Thyroid gland (tissue), 4 donors: ENCODE measurements around the gene TOM1. TPM values are rescaled to one million over a fixed set of nuclear protein-coding genes. Genes with fewer than 3 reads are reported as not detected.

Experiments used
- DNase-seq, 2 donors: peaks; one replicate each; pipeline ENCODE4 v3.0.0-alpha.2; 2019
- H3K27ac ChIP-seq, 3 donors: fragments of 200-600 bp; sonication (generic); 1 replicate in 2 of 3; 2 replicates in 1 of 3; pipeline ENCODE4 v1.5.1; 2016 to 2019; ENCODE audit warnings: mild to moderate bottlenecking in 1 of 3, moderate library complexity in 1 of 3
- H3K27me3 ChIP-seq: fragments of 200-600 bp; sonication (generic); one replicate; pipeline ENCODE4 v1.5.1; 2019
- H3K36me3 ChIP-seq, 2 donors: fragments of 200-600 bp; sonication (generic); one replicate each; pipeline ENCODE4 v1.5.1; 2016 to 2019
- H3K4me1 ChIP-seq, 2 donors: fragments of 200-600 bp; sonication (generic); one replicate each; pipeline ENCODE4 v1.5.1; 2017 to 2019
- H3K4me3 ChIP-seq, 3 donors: fragments of 200-600 bp; sonication (generic); replicated peaks in 1 of 3; 1 replicate in 2 of 3; 2 replicates in 1 of 3; pipeline ENCODE4 v1.5.1; 2016; ENCODE audit warnings: mild to moderate bottlenecking in 1 of 3
- H3K9me3 ChIP-seq: fragments of 200-600 bp; sonication (generic); one replicate; pipeline ENCODE4 v1.5.1; 2017
- POLR2A ChIP-seq, 2 donors: fragments of 450-650 bp; IDR thresholded peaks; one replicate each; pipeline ENCODE4 v1.6.1; 2017; ENCODE audit warnings: antibody characterized with exemption in 2 of 2, mild to moderate bottlenecking in 2 of 2, moderate library complexity in 1 of 2
- WGBS, 2 donors: methylation state at CpG; one replicate each; pipeline ENCODE4 v1.1.5; 2017; 5-methylcytosine and 5-hydroxymethylcytosine counted together
- intact Hi-C: fragments of 100-400 bp; cut with DNase I; formaldehyde crosslinking; loops from one replicate; pipeline ENCODE4 v1.15.1; 2023
- total RNA-seq, 4 donors: library from RNA; depleted of rRNA; stranded (reverse); fragments of >200 nt; gene quantifications; one replicate each; pipeline ENCODE4 v1.2.3, GENCODE V29; 2016
- TF ChIP-seq, protein P1 (sequence below), 6 experiments: fragments of 200-600 bp in 3 of 6; fragments of 450-650 bp in 3 of 6; sonication (generic) in 3 of 6; IDR thresholded peaks; one replicate each; pipeline ENCODE4 v1.5.1; 2016 to 2019; ENCODE audit warnings: antibody characterized with exemption in 6 of 6, mild to moderate bottlenecking in 2 of 6, inconsistent platforms in 1 of 6, moderate library complexity in 1 of 6

TOM1 gene
- total RNA-seq, 4 donors from 2014 or later: 60.5 to 87.1 (median 79.9) TPM

DNA sequence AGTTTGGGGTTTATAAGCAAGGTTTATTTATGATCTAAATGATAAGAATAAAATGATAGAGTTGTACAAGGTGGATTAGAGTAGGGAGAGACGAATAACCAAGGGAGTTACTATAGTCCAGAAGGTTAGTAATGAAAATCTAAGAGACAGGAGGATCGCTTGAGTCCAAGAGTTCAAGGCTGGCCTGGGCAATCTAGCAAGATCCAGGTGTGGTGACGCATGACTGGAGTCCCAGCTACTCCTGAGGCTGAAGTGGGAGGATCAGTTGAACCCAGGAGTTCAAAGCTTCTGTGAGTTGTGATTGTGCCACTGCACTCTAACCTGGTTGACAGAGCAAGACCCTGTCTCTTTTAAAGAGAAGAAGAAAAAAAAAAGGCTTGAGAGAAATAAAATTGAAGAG, 30.1 kb upstream of the TOM1 start:
- H3K27ac ChIP-seq: no peak overlapping the region
- TF ChIP-seq POLR2A (IDR thresholded peaks at IDR 0.05): no peak
- TF ChIP-seq, protein P1, sequence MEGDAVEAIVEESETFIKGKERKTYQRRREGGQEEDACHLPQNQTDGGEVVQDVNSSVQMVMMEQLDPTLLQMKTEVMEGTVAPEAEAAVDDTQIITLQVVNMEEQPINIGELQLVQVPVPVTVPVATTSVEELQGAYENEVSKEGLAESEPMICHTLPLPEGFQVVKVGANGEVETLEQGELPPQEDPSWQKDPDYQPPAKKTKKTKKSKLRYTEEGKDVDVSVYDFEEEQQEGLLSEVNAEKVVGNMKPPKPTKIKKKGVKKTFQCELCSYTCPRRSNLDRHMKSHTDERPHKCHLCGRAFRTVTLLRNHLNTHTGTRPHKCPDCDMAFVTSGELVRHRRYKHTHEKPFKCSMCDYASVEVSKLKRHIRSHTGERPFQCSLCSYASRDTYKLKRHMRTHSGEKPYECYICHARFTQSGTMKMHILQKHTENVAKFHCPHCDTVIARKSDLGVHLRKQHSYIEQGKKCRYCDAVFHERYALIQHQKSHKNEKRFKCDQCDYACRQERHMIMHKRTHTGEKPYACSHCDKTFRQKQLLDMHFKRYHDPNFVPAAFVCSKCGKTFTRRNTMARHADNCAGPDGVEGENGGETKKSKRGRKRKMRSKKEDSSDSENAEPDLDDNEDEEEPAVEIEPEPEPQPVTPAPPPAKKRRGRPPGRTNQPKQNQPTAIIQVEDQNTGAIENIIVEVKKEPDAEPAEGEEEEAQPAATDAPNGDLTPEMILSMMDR (IDR thresholded peaks at IDR 0.05): no peak
- H3K4me3 ChIP-seq: no peak overlapping the region
- H3K9me3 ChIP-seq: no peaks in the 10 kb centered on the region
- WGBS, 2 donors: 95 to 97% methylated on average over 3 of the region's 3 CpGs
- no peaks in the 10 kb centered on the region for H3K4me1 ChIP-seq
- H3K27me3 ChIP-seq: no peaks in the 10 kb centered on the region
- H3K36me3 ChIP-seq: peaks cover 14 to 37% of the 10 kb centered on the region in 2 donors
- no peak for DNase-seq
- intact Hi-C loops: no loop called here

DNA sequence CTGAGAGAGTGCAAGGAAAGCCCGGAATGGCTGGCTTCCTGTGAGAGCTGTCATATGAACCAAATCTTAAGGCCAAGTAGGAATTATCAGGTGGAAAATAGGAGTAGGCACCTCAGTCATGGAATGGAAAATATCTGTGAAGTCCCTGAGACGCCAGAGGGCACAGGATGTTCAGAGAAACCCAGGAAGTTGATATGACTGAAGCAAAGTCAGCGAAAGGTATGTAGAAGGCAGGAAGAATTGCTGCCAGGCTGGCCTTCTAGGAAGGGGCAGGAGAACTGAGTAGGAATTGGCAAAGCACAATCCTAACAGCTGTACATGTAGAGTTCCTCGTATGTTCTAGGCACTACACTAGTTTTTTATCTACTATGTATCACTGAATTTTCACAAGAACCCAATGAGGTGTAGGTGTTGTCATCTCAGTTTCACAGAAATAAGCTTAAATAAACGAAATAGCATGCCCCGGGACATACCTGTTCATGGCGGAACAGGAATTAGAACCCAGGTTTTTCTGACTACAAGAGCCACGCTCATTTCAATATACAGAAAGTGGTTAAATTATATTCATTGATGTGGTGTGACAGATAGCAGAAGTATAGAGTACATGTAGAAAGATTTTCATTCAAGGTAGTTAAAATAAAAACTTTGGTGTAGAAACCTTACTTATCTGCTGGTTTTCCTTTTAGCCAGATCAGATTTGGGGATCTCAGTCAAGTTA, 25.4 kb upstream of the TOM1 start:
- Histone ChIP-seq H3K9me3 (no peaks in the 10 kb centered on the region), H3K4me3 (no peak overlapping the region), H3K36me3 (peaks cover 0 to 4% of the 10 kb centered on the region in 2 donors), H3K4me1 (no peaks in the 10 kb centered on the region), H3K27ac (no peak overlapping the region), H3K27me3 (no peaks in the 10 kb centered on the region)
- WGBS, 2 donors: 92 to 95% methylated on average over 8 of the region's 8 CpGs
- TF ChIP-seq, protein P1 (IDR thresholded peaks at IDR 0.05): no peak
- TF ChIP-seq POLR2A (IDR thresholded peaks at IDR 0.05): no peak
- DNase-seq: no peak
- intact Hi-C loops: no loop called here

DNA sequence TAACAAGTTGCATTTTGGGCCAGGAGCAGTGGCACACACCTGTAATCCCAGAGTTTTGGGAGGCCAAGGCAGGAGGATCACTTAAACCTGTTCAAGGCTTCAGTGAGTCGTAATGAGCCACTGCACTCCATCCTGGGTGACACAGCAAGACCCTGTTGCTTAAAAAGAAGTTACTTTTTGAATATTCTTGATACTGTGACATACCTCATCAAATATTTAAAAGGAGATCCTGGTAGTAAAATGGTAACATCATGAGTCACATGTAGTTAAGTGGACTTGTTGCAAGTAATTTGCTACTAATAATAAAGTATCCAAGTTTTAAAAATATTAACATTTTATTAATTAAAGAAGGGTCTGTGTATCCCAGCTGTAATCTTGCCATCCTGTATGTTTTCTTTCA, 24.1 kb upstream of the TOM1 start:
- Histone ChIP-seq H3K4me1 (no peaks in the 10 kb centered on the region), H3K36me3 (peaks cover 0 to 4% of the 10 kb centered on the region in 2 donors), H3K9me3 (no peaks in the 10 kb centered on the region), H3K27ac (no peak overlapping the region), H3K4me3 (no peak overlapping the region), H3K27me3 (no peaks in the 10 kb centered on the region)
- no peak for TF ChIP-seq POLR2A (IDR thresholded peaks at IDR 0.05)
- TF ChIP-seq, protein P1 (IDR thresholded peaks at IDR 0.05): no peak
- DNase-seq: no peak
- intact Hi-C loops: no loop called here
- 86 to 100% methylated on average over 1 of the region's 1 CpG for WGBS, 2 donors

DNA sequence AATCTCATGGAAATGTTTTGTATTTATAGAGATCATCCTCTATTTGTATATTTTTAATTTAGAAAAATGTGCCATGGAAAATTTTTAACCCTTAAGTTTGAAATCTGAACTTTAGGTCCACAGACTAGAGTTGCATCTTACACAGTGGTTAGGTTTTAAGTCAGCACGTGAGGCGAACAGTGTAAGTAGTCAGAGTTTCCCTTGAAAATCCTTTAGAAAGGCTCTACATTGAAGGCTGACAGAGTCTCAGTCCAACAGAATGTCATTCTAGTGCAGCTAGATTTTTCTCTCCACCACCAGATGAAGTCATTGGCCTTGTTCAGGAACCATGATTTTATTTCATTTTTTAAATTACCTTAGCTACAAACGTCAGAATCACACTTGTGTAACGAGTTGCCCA, 23.7 kb upstream of the TOM1 start:
- intact Hi-C loops: no loop called here
- peaks cover 0 to 4% of the 10 kb centered on the region in 2 donors for H3K36me3 ChIP-seq
- H3K9me3 ChIP-seq: no peaks in the 10 kb centered on the region
- H3K27me3 ChIP-seq: no peaks in the 10 kb centered on the region
- no peaks in the 10 kb centered on the region for H3K4me1 ChIP-seq
- TF ChIP-seq POLR2A (IDR thresholded peaks at IDR 0.05): no peak
- TF ChIP-seq, protein P1 (IDR thresholded peaks at IDR 0.05): no peak
- DNase-seq: no peak
- WGBS, 2 donors: 87 to 88% methylated on average over 4 of the region's 4 CpGs
- no peak overlapping the region for H3K4me3 ChIP-seq
- H3K27ac ChIP-seq: no peak overlapping the region

DNA sequence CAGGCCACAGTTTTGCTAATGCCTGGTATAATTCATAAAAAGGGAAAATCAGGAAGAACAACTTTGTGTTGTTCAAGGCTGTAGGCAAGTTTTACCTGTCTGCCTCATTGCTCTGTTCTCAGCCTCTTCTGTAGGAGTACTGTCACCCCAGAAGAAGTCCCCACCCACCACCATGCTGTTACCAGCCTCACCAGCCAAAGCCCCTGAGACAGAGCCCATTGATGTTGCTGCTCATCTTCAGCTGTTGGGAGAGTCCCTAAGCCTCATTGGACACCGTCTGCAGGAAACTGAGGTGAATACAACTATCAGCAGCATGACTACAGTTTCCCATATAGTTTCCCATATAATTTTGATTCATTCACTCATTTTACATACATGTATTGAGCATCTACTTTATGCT, 11.6 kb upstream of the TOM1 start:
- no peak for TF ChIP-seq POLR2A (IDR thresholded peaks at IDR 0.05)
- TF ChIP-seq, protein P1 (IDR thresholded peaks at IDR 0.05): no peak
- no peak overlapping the region for H3K27ac ChIP-seq
- H3K9me3 ChIP-seq: no peaks in the 10 kb centered on the region
- WGBS, 2 donors: 93 to 100% methylated on average over 1 of the region's 1 CpG
- intact Hi-C loops: no loop called here
- no peak overlapping the region for H3K4me3 ChIP-seq
- H3K36me3 ChIP-seq: peaks cover 7 to 36% of the 10 kb centered on the region in 2 donors
- no peaks in the 10 kb centered on the region for H3K27me3 ChIP-seq
- DNase-seq: no peak
- no peaks in the 10 kb centered on the region for H3K4me1 ChIP-seq
